ENCODE measurements around the gene MCRIP2.

MCRIP2 gene

DNA sequence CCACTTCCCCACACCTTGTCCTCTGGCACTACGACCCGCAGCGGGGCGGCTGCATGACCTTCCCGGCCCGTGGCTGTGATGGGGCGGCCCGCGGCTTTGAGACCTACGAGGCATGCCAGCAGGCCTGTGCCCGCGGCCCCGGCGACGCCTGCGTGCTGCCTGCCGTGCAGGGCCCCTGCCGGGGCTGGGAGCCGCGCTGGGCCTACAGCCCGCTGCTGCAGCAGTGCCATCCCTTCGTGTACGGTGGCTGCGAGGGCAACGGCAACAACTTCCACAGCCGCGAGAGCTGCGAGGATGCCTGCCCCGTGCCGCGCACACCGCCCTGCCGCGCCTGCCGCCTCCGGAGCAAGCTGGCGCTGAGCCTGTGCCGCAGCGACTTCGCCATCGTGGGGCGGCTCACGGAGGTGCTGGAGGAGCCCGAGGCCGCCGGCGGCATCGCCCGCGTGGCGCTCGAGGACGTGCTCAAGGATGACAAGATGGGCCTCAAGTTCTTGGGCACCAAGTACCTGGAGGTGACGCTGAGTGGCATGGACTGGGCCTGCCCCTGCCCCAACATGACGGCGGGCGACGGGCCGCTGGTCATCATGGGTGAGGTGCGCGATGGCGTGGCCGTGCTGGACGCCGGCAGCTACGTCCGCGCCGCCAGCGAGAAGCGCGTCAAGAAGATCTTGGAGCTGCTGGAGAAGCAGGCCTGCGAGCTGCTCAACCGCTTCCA is 8.1 kb upstream of the MCRIP2 start:
- DNase-seq, result no peak

- DNase-seq, result no peak
These were observed 7.5 kb upstream of the MCRIP2 start for GRCh38 chr16:634051-634670.

- no peak for DNase-seq
These were observed 6.6 kb upstream of the MCRIP2 start for GRCh38 chr16:634996-635395.

GRCh38 chr16:635573-636205 is 5.9 kb upstream of the MCRIP2 start:
- no peak for DNase-seq

GRCh38 chr16:636206-637080 is 5.2 kb upstream of the MCRIP2 start, which contains the start of gene METTL26:
Gene METTL26 (minus strand): TSS chr16:636305. CDS start chr16:636290, 15 bp downstream.
- DNase-seq, result peak; percentile 89 to 91

GRCh38 chr16:637081-638018 is 4.3 kb upstream of the MCRIP2 start:
- peak; percentile 86 to 88 for DNase-seq

DNA sequence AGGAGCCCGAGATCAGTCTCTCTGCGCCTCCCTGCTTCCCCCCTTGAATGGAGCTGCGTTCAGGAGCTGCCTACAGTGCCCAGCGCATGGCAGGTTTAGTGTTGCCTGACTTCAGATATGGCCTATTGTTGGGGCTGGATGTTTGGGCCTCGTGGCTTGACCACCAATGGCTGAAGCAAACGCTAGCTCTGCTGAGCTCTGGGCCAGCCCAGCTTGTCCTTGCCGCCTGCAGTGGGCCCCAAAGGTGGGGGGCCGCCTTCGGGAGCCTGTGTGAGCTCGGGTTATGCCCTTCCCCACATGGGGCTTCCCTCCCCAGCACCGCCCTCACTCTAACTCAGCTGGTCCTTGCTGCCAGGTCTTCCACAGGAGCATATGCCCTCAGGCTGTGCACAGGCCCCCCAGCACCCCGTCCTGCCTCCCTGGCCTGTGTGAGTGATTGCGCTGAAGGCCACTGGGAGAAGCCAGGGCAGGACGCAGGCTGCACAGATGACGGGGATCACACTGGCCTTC is 3.5 kb upstream of the MCRIP2 start:
- DNase-seq, result no peak

- no peak for DNase-seq
These were observed 2.8 kb upstream of the MCRIP2 start for GRCh38 chr16:638836-639235.

DNA sequence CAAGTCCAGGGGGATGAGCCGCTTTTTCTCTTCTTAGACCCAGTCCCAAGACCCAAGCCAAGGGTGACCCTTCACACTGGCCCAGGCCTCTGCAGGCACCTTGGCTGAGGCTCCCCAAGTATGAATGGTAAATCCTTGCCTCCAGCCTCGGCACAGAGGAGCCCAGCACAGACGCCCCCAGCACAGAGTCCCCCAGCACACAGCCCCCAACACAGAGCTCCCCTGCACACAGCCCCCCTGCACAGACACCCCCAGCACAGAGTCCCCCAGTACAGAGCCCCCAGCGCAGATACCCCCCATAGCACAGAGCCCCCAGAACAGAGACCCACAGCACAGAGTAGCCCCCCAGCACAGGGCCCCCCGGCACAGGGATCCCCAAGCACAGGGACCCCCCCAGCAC is 1.0 kb upstream of the MCRIP2 start:
- DNase-seq, result no peak

DNA sequence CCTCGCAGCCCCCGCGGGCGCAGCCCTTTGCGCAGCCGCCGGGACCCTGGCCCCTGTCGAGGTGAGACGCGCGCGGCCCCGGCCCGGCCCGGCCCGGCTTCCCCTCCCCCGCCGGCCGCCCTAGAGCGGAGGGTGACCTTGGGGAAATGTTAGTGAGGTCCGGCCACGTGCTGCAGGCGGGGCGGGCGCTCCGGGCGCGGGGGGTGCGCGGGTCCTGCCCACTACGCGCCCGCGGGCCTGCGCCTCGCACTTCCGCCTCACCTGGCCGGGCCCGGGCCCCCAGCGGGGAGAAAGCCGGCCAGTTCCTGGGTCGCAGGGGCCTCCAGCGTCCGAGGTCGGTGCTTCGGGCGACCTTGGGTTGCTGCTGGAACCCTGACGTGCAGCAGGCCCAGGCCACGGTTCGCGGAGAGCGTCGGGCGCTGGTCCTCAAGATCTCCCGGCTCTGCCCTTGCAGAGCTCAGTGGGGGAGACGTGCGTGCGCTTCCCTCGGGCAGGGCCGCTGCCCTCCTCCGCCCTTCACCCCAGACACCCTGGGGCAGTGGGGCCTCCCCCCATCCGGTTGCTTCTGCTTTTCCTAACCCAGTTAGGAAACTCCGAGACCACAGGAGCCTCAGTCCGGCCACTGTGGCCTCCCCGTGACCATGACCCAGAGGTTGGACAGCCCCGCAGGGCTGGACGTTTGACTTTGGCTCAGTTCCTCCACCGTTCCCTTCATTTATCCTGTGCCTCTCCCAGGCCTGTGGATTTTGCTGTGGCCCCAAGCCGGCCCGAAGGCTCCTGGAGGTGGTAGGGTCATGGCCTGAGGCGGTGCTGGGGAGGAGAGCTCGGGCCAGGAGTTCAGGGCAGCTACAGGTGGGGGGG is 791 bp downstream of the MCRIP2 start:
- no peak for DNase-seq

GRCh38 chr16:643050-643368 is 1.4 kb downstream of the MCRIP2 start:
- DNase-seq, result no peak

GRCh38 chr16:644556-644955 is 2.9 kb downstream of the MCRIP2 start:
- no peak for DNase-seq

DNA sequence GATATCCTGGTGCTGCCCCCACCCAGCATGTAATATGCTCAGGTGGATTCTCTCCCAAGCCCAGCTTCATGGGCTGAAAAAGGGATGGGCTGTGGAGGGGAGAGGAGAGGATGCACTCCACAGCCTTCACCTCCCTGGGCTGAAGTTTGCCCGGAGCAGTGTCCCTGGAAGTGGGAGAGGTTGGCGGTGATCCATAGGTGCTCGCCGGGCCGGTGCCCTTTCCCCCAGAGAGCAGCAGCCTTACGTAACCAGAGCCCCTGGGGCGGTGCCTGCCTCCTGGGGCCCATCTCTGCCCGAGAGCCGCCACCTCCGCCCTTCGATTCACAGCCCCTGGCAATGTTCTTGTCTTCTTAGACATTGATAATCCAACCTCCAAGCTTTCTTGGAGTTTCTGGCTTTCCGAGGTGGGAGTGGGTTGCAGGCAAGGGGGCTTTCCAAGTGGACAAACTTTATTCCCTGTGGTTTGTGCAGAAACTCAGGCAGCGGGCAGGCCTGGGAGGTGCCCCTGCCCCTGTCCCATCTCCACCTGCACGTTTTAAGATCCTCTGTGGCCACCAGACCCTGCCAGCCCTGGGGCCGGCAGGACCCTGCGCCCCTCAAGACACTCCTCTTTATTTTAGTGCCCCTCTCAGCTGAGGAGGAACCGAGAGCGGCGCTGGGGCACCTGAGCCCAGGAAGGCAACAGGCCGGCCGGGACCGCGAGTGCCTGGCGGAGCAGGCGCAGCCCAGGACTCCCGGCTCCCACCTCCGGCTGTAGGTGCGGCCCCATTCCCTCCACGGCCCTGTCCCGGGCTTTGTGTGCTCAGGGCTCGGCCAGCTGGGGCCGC is 4.4 kb downstream of the MCRIP2 start:
- DNase-seq, result no peak

- DNase-seq, result no peak
These were observed 5.1 kb downstream of the MCRIP2 start for GRCh38 chr16:646679-647172.

- no peak for DNase-seq
These were observed 5.7 kb downstream of the MCRIP2 start for GRCh38 chr16:647173-647902.

DNA sequence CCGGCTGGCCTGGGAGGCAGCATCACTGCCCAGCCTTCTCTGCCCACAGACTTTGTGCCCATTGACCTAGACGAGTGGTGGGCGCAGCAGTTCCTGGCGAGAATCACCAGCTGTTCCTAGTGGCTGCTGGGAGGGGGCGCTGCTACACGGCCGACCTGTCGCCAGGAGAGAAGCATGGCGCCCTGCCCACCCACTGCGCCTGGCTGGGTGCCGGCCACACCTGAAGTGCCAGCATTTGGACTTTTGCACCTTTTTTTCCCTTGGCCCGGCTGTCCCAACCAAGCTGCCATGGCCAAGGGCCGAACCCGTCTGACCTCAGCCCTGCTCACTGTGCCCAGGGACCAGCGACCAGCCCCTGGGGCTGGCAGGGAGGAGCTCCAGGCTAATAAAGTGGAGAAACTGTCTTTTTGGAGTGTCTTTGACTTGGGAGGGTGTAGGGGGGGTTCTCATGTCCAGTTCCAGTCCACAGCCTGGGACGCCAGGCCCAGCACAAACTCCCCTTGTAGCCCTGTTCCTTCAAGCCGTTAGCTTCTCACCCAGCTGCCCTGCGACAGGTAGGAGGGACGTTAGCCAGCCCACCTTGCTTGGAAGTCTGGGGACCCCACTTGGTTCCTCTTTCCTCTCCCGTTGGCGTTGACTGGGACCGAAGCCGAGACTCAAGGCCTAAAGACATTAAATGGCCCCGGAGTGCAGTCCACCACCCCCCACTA is 6.6 kb downstream of the MCRIP2 start:
- peak in 1 of 2 experiments; percentile 33 for DNase-seq

DNA sequence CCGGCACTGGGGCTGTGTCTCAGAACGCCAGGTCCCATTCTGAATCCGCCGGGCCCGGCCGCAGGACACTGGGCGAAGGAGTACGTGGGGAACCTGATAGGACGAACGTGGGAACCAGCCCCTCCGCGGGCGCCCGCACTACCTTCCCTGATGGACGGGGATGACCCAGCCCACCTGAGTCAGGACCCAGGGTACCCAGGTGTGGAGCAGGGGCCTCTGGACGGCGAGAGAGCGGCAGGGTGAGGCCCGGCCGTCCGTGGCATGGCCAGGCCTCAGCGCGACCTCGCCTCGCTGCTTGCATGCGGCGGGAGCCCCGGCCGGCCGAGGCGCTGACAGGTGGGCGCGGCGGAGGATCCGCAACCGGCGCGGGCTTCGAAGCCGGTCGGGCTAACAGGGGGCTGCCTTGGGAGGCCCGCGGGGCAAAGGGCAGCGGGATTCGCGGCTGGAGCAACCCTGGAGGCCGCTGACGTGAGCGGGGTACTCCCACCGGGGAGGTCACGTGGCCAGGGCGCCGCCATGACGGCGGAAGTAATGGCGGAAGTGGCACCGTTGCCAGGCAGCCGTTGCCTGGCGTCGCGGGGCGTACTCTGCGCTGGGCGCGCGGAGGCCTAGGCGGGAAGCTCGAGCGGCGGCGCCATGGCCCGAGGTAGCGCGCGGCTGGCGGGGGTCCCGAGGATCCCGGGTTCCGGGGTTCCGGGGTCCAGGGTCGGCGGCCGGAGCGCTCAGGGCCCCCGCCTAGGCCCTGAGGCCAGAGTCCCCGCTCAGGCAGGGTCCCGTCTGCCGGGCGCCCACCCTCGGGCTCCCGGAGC is 7.4 kb downstream of the MCRIP2 start, which contains the start of gene WDR90:
Gene WDR90 (plus strand): TSS at position 585 of the 809 bp plus-strand sequence. CDS start 52 bp downstream, at position 637.
- DNase-seq, result peak; percentile 90 to 91
